Keratinocyte (primary cell): ENCODE data around the gene PIN1. TPM values are rescaled to one million over a fixed set of nuclear protein-coding genes. Genes with fewer than 3 reads are reported as not detected.

Experiments
- DNase-seq: peaks from one replicate; pipeline ENCODE4 v3.0.0-alpha.2; 2011; ENCODE audit warnings: low read depth, missing footprints, low spot score
- FAIRE-seq: peaks from 2 replicates; lab custom pipeline; 2011; peaks lifted over from hg19 to GRCh38; lab: Jason Lieb, UNC
- H2AFZ ChIP-seq: 2 replicates; pipeline ENCODE4 v1.6.0; 2012; ENCODE audit warnings: low read length, control low read depth, inconsistent platforms; ENCODE audit not compliant: control insufficient read depth
- H3K27ac ChIP-seq: 2 replicates; pipeline ENCODE4 v1.5.1; 2011; ENCODE audit warnings: low read length; ENCODE audit not compliant: control insufficient read depth, insufficient read depth
- H3K27me3 ChIP-seq: 3 replicates; pipeline ENCODE4 v1.6.0; 2011; ENCODE audit warnings: low read length; ENCODE audit not compliant: control insufficient read depth, insufficient read depth; ENCODE audit errors: extremely low read depth
- H3K36me3 ChIP-seq, 2 experiments: 2 replicates in 1 of 2; 3 replicates in 1 of 2; pipeline ENCODE4 v1.5.1; 2011; ENCODE audit warnings: low read length in 2 of 2, mild to moderate bottlenecking in 1 of 2; ENCODE audit not compliant: control insufficient read depth in 2 of 2, insufficient read depth in 2 of 2; ENCODE audit errors: extremely low read depth in 1 of 2
- H3K4me1 ChIP-seq: 3 replicates; pipeline ENCODE4 v1.5.1; 2011; ENCODE audit warnings: low read length; ENCODE audit not compliant: control insufficient read depth, insufficient read depth; ENCODE audit errors: extremely low read depth
- H3K4me2 ChIP-seq: 3 replicates; pipeline ENCODE4 v1.6.0; 2011; ENCODE audit warnings: low read depth, low read length; ENCODE audit not compliant: control insufficient read depth, insufficient read depth; ENCODE audit errors: extremely low read depth
- H3K4me3 ChIP-seq, 3 experiments: fragments of 200-600 bp in 1 of 3; sonication (generic) in 1 of 3; 2 replicates in 2 of 3; 3 replicates in 1 of 3; pipeline ENCODE4 v1.5.1; 2011 to 2016; ENCODE audit warnings: low read length in 3 of 3, mild to moderate bottlenecking in 3 of 3, control low read depth in 2 of 3, inconsistent platforms in 1 of 3, low read depth in 1 of 3, mixed read lengths in 1 of 3, mixed run types in 1 of 3, moderate library complexity in 1 of 3; ENCODE audit not compliant: control insufficient read depth in 2 of 3, insufficient read depth in 2 of 3; ENCODE audit errors: extremely low read depth in 1 of 3
- H3K79me2 ChIP-seq: 2 replicates; pipeline ENCODE4 v1.6.0; 2012; ENCODE audit warnings: low read length; ENCODE audit not compliant: control insufficient read depth, insufficient read depth
- H3K9ac ChIP-seq: 3 replicates; pipeline ENCODE4 v1.6.0; 2011; ENCODE audit warnings: low read length; ENCODE audit not compliant: control insufficient read depth, insufficient read depth; ENCODE audit errors: extremely low read depth
- H3K9me1 ChIP-seq: 3 replicates; pipeline ENCODE4 v1.6.0; 2011; ENCODE audit warnings: low read length; ENCODE audit not compliant: control insufficient read depth, insufficient read depth; ENCODE audit errors: extremely low read depth
- H3K9me3 ChIP-seq: 2 replicates; pipeline ENCODE4 v1.5.1; 2012; ENCODE audit warnings: low read depth, low read length; ENCODE audit not compliant: control insufficient read depth
- H4K20me1 ChIP-seq: 3 replicates; pipeline ENCODE4 v1.6.0; 2011; ENCODE audit warnings: low read length; ENCODE audit not compliant: control insufficient read depth, insufficient read depth; ENCODE audit errors: extremely low read depth
- EZH2 ChIP-seq: IDR thresholded peaks from one replicate; pipeline ENCODE4 v1.6.1; 2012; ENCODE audit warnings: inconsistent platforms, mild to moderate bottlenecking, low read length, moderate library complexity
- dilution Hi-C: fragments of 300-500 bp; cut with MboI; formaldehyde crosslinking; loops from one replicate; pipeline ENCODE4 v1.7.0; 2020; ENCODE audit warnings: low sequenced_read_pairs; ENCODE audit not compliant: extremely low pct_ligation_motif_present
- polyA plus RNA-seq, 5 experiments: library from polyadenylated mRNA; depleted of rRNA in 3 of 5; stranded (reverse) in 3 of 5; stranded (forward) in 1 of 5; unstranded in 1 of 5; fragments of >200 nt; gene quantifications; 1 replicate in 1 of 5; 2 replicates in 3 of 5; 3 replicates in 1 of 5; pipeline versions ENCODE4 v1.2.1 to v1.2.3, GENCODE V29; 2011 to 2012; ENCODE audit warnings: missing spikeins in 2 of 5, low read depth in 1 of 5, low replicate concordance in 1 of 5
- TF ChIP-seq, protein P1 (sequence below), 3 experiments: IDR thresholded peaks in 1 of 3; conservative IDR thresholded peaks in 1 of 3; optimal IDR thresholded peaks in 1 of 3; 2 replicates in 2 of 3; 3 replicates in 1 of 3; pipeline versions ENCODE3 to v1.5.1; 2011; ENCODE audit warnings: low read length in 3 of 3, mild to moderate bottlenecking in 3 of 3, moderate library complexity in 2 of 3, control low read depth in 1 of 3, inconsistent platforms in 1 of 3; ENCODE audit not compliant: insufficient read depth in 2 of 3; ENCODE audit errors: extremely low read depth in 1 of 3

The PIN1 gene
- polyA plus RNA-seq, 1 donor (not counting 4 experiments of a cell fraction or from before 2014, with no cell fraction given) = 39.8 TPM

DNA sequence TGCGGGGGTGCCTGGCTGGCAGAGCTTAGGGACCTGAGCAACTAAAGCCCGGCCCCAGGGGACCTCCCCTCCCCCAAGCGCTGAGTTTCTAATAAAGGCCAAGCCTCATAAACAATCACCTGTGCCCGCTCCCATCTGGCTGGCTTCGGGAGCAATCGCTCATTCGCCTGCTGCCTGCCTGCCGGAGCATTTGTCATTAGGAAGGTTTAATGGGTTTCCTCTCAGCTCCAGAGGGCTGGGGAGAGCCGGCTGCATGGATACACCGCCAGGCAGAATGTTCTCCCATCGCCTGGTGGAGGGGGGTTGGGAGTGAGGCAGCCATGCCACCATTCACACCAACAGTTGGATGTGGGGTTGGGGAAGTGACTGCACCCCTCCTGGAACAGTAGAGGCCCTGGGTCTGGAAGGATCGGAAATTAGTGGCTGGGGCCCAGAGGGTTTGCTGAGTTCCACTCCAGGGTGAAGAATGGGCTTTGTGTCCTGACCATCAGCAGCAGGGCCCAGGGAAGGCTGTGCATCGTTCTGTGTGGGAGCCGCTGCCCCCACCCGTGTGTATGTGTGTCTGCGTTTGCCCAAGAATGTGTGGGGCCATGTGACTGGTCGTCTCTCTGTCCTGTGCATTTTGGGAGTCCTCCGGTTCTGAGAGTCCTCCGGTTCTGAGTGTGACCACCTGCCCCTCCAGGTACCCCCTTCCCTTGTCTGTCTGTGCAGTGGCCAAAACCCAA, 15.3 kb downstream of the PIN1 start:
- no peak for FAIRE-seq
- dilution Hi-C loops = no loop called here

DNA sequence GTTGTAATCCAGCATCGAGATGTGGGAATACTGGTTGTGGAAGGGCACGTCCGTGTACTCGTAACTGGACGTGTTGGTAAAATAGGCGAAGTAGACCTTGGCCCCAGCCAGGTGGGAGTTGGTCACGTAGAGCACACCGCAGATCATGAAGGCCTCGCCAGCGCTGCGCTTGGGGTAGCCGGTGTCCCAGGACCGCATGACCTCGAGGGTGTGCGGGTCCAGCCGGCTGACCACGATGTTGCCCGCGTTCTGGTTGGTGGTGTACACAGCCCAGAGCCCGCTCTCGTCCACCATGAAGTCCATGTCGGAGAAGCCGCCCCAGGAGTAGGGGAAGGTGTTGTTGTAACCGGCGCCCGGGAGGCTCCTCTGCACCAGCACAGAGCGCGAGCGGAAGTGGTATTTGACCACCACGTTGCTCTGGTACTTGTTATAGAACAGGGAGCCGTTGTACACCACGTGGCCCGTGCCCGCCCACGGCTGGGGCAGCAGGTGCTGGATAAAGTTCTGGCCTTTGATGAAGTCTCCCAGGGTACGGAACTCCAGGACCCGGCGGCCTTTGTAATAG, 19.2 kb downstream of the PIN1 start:
- H3K27ac ChIP-seq = no peak overlapping the region
- dilution Hi-C loops = no loop called here

More for the DNA sequence above, 15.3 kb downstream of the PIN1 start:
- peaks cover 3% of the 10 kb centered on the region for H3K79me2 ChIP-seq
- no peaks in the 10 kb centered on the region for H3K27me3 ChIP-seq
- no peak overlapping the region for H3K4me2 ChIP-seq
- H3K27ac ChIP-seq = no peak overlapping the region
- no peak overlapping the region for H3K9ac ChIP-seq
- peaks cover 12 to 14% of the 10 kb centered on the region in 2 experiments for H3K36me3 ChIP-seq
- H3K4me3 ChIP-seq = no peak overlapping the region
- H3K4me1 ChIP-seq = peaks cover 14% of the 10 kb centered on the region
- H3K9me1 ChIP-seq = no peaks in the 10 kb centered on the region
- no peaks in the 10 kb centered on the region for H3K9me3 ChIP-seq
- H2AFZ ChIP-seq = no peak overlapping the region
- no peaks in the 10 kb centered on the region for H4K20me1 ChIP-seq
- no peak for TF ChIP-seq EZH2
- TF ChIP-seq, protein P1, sequence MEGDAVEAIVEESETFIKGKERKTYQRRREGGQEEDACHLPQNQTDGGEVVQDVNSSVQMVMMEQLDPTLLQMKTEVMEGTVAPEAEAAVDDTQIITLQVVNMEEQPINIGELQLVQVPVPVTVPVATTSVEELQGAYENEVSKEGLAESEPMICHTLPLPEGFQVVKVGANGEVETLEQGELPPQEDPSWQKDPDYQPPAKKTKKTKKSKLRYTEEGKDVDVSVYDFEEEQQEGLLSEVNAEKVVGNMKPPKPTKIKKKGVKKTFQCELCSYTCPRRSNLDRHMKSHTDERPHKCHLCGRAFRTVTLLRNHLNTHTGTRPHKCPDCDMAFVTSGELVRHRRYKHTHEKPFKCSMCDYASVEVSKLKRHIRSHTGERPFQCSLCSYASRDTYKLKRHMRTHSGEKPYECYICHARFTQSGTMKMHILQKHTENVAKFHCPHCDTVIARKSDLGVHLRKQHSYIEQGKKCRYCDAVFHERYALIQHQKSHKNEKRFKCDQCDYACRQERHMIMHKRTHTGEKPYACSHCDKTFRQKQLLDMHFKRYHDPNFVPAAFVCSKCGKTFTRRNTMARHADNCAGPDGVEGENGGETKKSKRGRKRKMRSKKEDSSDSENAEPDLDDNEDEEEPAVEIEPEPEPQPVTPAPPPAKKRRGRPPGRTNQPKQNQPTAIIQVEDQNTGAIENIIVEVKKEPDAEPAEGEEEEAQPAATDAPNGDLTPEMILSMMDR (optimal IDR thresholded peaks at IDR 0.05 in 1 of 3, IDR thresholded peaks at IDR 0.05 in 1 of 3, conservative IDR thresholded peaks at IDR 0.05 in 1 of 3; ENCODE audit: extremely low read depth in 1 of 3, insufficient read depth in 2 of 3, low read length in 3 of 3) = no peak
- no peak for DNase-seq

More for the DNA sequence above, 19.2 kb downstream of the PIN1 start:
- peaks cover 11% of the 10 kb centered on the region for H3K4me1 ChIP-seq
- no peaks in the 10 kb centered on the region for H3K27me3 ChIP-seq
- H4K20me1 ChIP-seq = no peaks in the 10 kb centered on the region
- TF ChIP-seq, protein P1 (optimal IDR thresholded peaks at IDR 0.05 in 1 of 3, IDR thresholded peaks at IDR 0.05 in 1 of 3, conservative IDR thresholded peaks at IDR 0.05 in 1 of 3; ENCODE audit: extremely low read depth in 1 of 3, insufficient read depth in 2 of 3, low read length in 3 of 3) = no peak
- no peak for TF ChIP-seq EZH2
- H3K9ac ChIP-seq = no peak overlapping the region
- DNase-seq (no peak), FAIRE-seq (no peak)
- H3K79me2 ChIP-seq = no peaks in the 10 kb centered on the region
- peaks cover 0 to 9% of the 10 kb centered on the region in 2 experiments for H3K36me3 ChIP-seq
- no peak overlapping the region for H2AFZ ChIP-seq
- H3K4me3 ChIP-seq = no peak overlapping the region
- no peaks in the 10 kb centered on the region for H3K9me3 ChIP-seq
- H3K4me2 ChIP-seq = no peak overlapping the region
- H3K9me1 ChIP-seq = no peaks in the 10 kb centered on the region
